Measurements from ENCODE around the gene MYADML2. TPM values are rescaled to one million over a fixed set of nuclear protein-coding genes. Genes with fewer than 3 reads are reported as not detected.

MYADML2 gene
- total RNA-seq, 1 experiment from 2014 or later = 0.46 TPM

DNA sequence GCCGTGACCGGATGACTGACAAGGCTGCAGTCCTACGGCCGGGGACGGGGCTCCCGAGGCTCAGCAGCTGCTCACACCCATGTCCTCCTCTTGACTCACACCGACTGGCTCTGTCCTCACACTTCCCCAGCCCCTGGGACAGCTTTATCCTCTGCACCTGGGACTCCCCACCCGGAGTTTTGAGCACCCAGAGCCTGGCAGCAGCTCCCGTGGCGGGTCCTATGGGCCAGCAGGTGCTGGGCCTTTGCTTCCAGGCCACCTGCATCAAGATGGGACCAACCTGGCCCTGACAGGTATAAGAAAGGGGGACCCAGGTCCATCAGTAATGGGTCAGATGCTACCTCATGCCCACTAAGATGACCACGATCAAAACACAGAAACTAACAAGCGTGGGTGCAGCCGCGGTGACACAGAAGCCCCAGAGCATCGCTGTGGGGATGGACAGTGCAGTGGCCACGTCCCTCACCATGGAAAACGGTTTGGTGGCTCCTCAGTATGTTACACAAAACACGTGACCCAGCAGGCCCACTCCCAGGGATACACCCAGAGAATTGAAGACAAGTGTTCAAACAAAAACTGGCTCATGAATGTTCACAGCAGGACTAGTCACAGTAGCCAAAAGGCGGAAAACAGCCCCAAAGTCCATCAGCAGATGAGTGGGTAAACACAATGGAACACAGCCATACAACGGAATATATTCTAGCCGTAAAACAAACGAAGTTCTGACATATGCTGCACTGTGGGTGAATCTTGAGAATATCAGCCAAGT lies 17.2 kb upstream of the MYADML2 start:
- no peak overlapping the region for H3K27ac Mint-ChIP-seq
- DNase-seq (ENCODE audit: low spot score) (no peak), ATAC-seq (no peak)
- POLR2A ChIA-PET = no interaction called here
- no peak overlapping the region for H3K4me3 Mint-ChIP-seq
- CTCF ChIA-PET = no interaction called here
- TF ChIP-seq GABPB1 (CRISPR knock-in tag; IDR thresholded peaks at IDR 0.05) (peak; percentile 33; the same call in 1 of the 2 replicates), ZNF416 (CRISPR knock-in tag; IDR thresholded peaks at IDR 0.05) (no peak), NFE2L1 (CRISPR knock-in tag; IDR thresholded peaks at IDR 0.05) (no peak)
- H3K36me3 Mint-ChIP-seq = no peaks in the 10 kb centered on the region
- peaks cover 16% of the 10 kb centered on the region for H3K4me1 Mint-ChIP-seq
- no peaks in the 10 kb centered on the region for H3K9me3 Mint-ChIP-seq
- H3K27me3 Mint-ChIP-seq (ENCODE audit: low read depth) = peaks cover 73% of the 10 kb centered on the region

- TF ChIP-seq NFYB (CRISPR knock-in tag; conservative IDR thresholded peaks at IDR 0.05; ENCODE audit: low read depth) (no peak), ZNF396 (CRISPR knock-in tag; IDR thresholded peaks at IDR 0.05; ENCODE audit: borderline replicate concordance) (no peak), ZNF263 (CRISPR knock-in tag; IDR thresholded peaks at IDR 0.05; ENCODE audit: low read depth) (no peak)
- TF ChIP-seq, protein P1, sequence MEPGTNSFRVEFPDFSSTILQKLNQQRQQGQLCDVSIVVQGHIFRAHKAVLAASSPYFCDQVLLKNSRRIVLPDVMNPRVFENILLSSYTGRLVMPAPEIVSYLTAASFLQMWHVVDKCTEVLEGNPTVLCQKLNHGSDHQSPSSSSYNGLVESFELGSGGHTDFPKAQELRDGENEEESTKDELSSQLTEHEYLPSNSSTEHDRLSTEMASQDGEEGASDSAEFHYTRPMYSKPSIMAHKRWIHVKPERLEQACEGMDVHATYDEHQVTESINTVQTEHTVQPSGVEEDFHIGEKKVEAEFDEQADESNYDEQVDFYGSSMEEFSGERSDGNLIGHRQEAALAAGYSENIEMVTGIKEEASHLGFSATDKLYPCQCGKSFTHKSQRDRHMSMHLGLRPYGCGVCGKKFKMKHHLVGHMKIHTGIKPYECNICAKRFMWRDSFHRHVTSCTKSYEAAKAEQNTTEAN (CRISPR knock-in tag; IDR thresholded peaks at IDR 0.05) = no peak
Measured at GRCh38 chr17:81962499-81963441, 15.7 kb upstream of the MYADML2 start.

DNA sequence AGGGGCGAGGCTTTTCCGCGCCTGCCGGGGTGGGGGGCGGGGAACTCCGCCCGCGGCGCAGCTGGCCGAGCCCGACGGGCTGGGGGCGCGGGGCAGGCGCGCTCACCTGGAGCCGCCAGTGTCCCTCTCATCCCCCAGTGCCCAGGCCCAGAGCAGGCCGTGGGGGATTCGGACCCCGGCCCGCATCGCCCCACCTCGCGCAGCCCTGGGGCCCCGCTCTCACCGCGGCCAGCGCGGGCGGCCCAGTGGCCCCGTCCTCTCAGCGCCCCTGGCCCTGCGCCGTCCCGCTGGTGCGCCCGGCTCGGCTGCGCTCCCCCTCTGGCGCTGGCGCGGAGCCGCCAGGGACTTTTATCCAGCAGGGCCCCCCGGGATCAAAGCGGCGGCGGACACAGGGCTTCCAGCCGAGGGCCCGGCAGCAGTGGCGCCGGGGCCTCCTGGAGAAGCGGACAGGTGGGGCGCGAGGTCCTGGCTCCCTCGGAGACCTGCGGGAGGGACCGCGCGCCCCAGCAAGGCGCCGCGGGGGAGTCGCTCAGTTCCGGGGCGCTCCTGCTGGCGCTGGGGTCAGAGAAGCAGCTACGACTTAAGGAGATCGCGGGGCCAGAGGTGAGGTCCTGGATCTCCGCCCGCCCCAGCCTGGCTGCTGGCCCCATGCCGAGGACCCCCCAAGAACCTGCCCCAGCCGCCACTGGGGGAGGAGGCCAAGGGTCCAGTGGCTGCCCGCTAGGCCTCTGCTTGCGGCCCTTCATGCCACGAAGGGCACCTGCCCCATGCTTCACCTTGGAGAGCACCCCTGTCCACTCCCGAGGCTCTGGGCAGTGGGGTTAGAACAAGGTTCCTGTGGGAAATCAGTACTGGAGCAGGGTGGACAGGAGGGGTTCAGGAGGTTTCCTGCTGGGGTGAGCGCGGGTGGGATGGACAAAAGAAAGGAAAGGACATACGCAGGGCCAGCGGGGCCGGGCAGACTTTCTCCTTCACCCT lies 14.8 kb upstream of the MYADML2 start:
- CTCF ChIA-PET = interaction anchor here (0.9 to 4.6 kb wide), 6 partner anchors 14 to 129 kb away, joined by 3 to 56 read pairs (median 9); partner anchors contain the start of genes CENPX, LRRC45, MAFG and MCRIP1
- H3K36me3 Mint-ChIP-seq = no peaks in the 10 kb centered on the region
- ATAC-seq (peak; percentile 2; the same call in 1 of the 2 replicates), DNase-seq (ENCODE audit: low spot score) (no peak)
- H3K27me3 Mint-ChIP-seq (ENCODE audit: low read depth) = peaks cover 84% of the 10 kb centered on the region
- peaks cover 11% of the 10 kb centered on the region; the same call in 1 of the 2 replicates for H3K4me1 Mint-ChIP-seq
- no peaks in the 10 kb centered on the region for H3K9me3 Mint-ChIP-seq
- peak overlapping the region; percentile 30 for H3K4me3 Mint-ChIP-seq
- H3K27ac Mint-ChIP-seq = no peak overlapping the region
- peak; percentile 51 for TF ChIP-seq ZNF423 (CRISPR knock-in tag; IDR thresholded peaks at IDR 0.05)
- no peak for TF ChIP-seq ZNF396 (CRISPR knock-in tag; IDR thresholded peaks at IDR 0.05; ENCODE audit: borderline replicate concordance)
- POLR2A ChIA-PET = no interaction called here

More at GRCh38 chr17:81962499-81963441, 15.7 kb upstream of the MYADML2 start:
- no peak for ATAC-seq
- ChIA-PET CTCF (interaction anchor here (0.9 to 4.6 kb wide), 3 partner anchors 13 to 59 kb away, joined by 3 to 56 read pairs (median 7); partner anchors contain the start of genes CENPX and LRRC45), POLR2A (no interaction called here)
- DNase-seq (ENCODE audit: low spot score) = no peak
- peak overlapping the region; percentile 30 for H3K4me3 Mint-ChIP-seq
- peaks cover 11% of the 10 kb centered on the region; the same call in 1 of the 2 replicates for H3K4me1 Mint-ChIP-seq
- H3K27ac Mint-ChIP-seq = no peak overlapping the region
- peaks cover 74% of the 10 kb centered on the region for H3K27me3 Mint-ChIP-seq (ENCODE audit: low read depth)
- no peaks in the 10 kb centered on the region for H3K9me3 Mint-ChIP-seq
- no peaks in the 10 kb centered on the region for H3K36me3 Mint-ChIP-seq

DNA sequence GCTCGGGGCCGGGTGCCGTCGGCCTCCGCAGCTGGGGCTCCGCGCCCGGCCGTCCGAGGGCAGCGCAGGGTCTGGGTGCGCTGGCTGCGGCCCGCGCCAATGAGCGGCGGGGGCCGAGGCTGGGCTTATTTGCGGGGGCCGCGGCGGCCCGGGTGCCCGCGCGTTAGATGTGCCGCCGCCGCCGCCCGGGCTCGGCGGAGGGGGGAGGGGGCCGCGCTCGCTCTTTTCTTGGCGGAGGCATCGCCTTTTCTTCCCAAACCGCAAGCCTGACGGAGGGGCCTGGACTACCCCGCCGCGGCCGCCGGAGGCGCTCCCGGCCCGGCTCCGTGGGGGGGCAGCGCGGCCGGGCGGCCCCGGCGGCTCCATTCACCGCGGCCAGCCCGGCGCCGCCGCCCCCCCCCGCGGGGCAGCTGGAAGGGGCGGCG lies 14.1 kb upstream of the MYADML2 start, which contains the start of gene NOTUM:
NOTUM (minus strand) TSS at position 101 of the 425 bp plus-strand sequence. CDS start 278 bp downstream, outside the sequence.
- Mint-ChIP-seq H3K27me3 (ENCODE audit: low read depth) (peaks cover 81% of the 10 kb centered on the region), H3K4me1 (peaks cover 6% of the 10 kb centered on the region; the same call in 1 of the 2 replicates), H3K9me3 (no peaks in the 10 kb centered on the region), H3K27ac (no peak within 1 kb of the TSS), H3K4me3 (peak within 1 kb of the TSS; percentile 44; the same call in 1 of the 2 replicates), H3K36me3 (no peaks in the 10 kb centered on the region)
- peak; percentile 35 for ATAC-seq
- ChIA-PET POLR2A (interaction anchor here (0.5 to 1.0 kb wide), 2 partner anchors 13 to 24 kb away, joined by 3 read pairs; partner anchors contain the start of gene PYCR1), CTCF (interaction anchor here (0.6 to 4.6 kb wide), 11 partner anchors 16 to 193 kb away, joined by 3 to 56 read pairs (median 5); partner anchors contain the start of genes CENPX, DCXR, LRRC45 and MAFG)
- DNase-seq (ENCODE audit: low spot score) = peak; percentile 66
- TF ChIP-seq ERG (CRISPR knock-in tag; IDR thresholded peaks at IDR 0.05) = no peak
- TF ChIP-seq ZNF232 (CRISPR knock-in tag; IDR thresholded peaks at IDR 0.05) = no peak
- no peak for TF ChIP-seq RORB (CRISPR knock-in tag; IDR thresholded peaks at IDR 0.05)
- no peak for TF ChIP-seq TCF7 (CRISPR knock-in tag; IDR thresholded peaks at IDR 0.05; ENCODE audit: low read depth)
- no peak for TF ChIP-seq JUN (CRISPR knock-in tag; IDR thresholded peaks at IDR 0.05)
- TF ChIP-seq SMAD4 (CRISPR knock-in tag; IDR thresholded peaks at IDR 0.05) = no peak
- TF ChIP-seq E2F4 (CRISPR knock-in tag; IDR thresholded peaks at IDR 0.05; ENCODE audit: borderline replicate concordance, low read depth) = no peak
- no peak for TF ChIP-seq NFE2L1 (CRISPR knock-in tag; IDR thresholded peaks at IDR 0.05)
- TF ChIP-seq NFATC4 (CRISPR knock-in tag; IDR thresholded peaks at IDR 0.05) = no peak
- TF ChIP-seq SOX15 (CRISPR knock-in tag; IDR thresholded peaks at IDR 0.05) = no peak
- TF ChIP-seq, protein P2, sequence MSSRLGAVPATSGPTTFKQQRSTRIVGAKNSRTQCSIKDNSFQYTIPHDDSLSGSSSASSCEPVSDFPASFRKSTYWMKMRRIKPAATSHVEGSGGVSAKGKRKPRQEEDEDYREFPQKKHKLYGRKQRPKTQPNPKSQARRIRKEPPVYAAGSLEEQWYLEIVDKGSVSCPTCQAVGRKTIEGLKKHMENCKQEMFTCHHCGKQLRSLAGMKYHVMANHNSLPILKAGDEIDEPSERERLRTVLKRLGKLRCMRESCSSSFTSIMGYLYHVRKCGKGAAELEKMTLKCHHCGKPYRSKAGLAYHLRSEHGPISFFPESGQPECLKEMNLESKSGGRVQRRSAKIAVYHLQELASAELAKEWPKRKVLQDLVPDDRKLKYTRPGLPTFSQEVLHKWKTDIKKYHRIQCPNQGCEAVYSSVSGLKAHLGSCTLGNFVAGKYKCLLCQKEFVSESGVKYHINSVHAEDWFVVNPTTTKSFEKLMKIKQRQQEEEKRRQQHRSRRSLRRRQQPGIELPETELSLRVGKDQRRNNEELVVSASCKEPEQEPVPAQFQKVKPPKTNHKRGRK (CRISPR knock-in tag; IDR thresholded peaks at IDR 0.05; ENCODE audit: borderline replicate concordance) = no peak
